H1 (cell line): ENCODE measurements around the gene GPC2. TPM values are rescaled to one million over a fixed set of nuclear protein-coding genes. Genes with fewer than 3 reads are reported as not detected.

Source experiments
- CTCF ChIA-PET: fragments of 300-600 bp; sonication (Branson Sonifier 250); formaldehyde crosslinking; loops from one replicate; lab custom pipeline; 2021; ENCODE audit not compliant: partially characterized antibody; lab: Charles Lee
- POLR2A ChIA-PET: fragments of 300-600 bp; sonication (Branson Sonifier 250); formaldehyde crosslinking; loops from one replicate; lab custom pipeline; 2021; ENCODE audit warnings: inconsistent platforms; ENCODE audit not compliant: partially characterized antibody; lab: Charles Lee
- DNase-seq, 2 experiments: peaks; one replicate each; pipeline versions ENCODE4 v3.0.0 to v3.0.0-alpha.2; 2010 to 2022; ENCODE audit warnings: low spot score in 2 of 2, low read depth in 1 of 2, mixed read lengths in 1 of 2
- FAIRE-seq: peaks from 2 replicates; lab custom pipeline; 2011; peaks lifted over from hg19 to GRCh38; lab: Jason Lieb, UNC
- H2AFZ ChIP-seq: 2 replicates; pipeline ENCODE4 v1.8.1; 2012; ENCODE audit warnings: low read length, inconsistent platforms
- H2AK5ac ChIP-seq: 2 replicates; pipeline ENCODE4 v1.6.1; 2013; ENCODE audit warnings: low read depth, low read length
- H2BK120ac ChIP-seq: replicated peaks from 2 replicates; pipeline ENCODE3; 2013; ENCODE audit warnings: low read depth, low read length, inconsistent platforms
- H2BK12ac ChIP-seq: 2 replicates; pipeline ENCODE4 v1.6.1; 2013; ENCODE audit warnings: low read depth, low read length
- H2BK15ac ChIP-seq: 2 replicates; pipeline ENCODE4 v1.6.1; 2013; ENCODE audit warnings: low read length
- H2BK20ac ChIP-seq: 2 replicates; pipeline ENCODE4 v1.6.1; 2013; ENCODE audit warnings: low read length
- H2BK5ac ChIP-seq: 2 replicates; pipeline ENCODE4 v1.6.1; 2013; ENCODE audit warnings: low read depth, low read length
- H3K14ac ChIP-seq: 2 replicates; pipeline ENCODE4 v1.6.1; 2013; ENCODE audit warnings: inconsistent platforms; ENCODE audit not compliant: insufficient read length
- H3K18ac ChIP-seq: 2 replicates; pipeline ENCODE4 v1.6.1; 2013; ENCODE audit warnings: low read length; ENCODE audit errors: extremely low read depth
- H3K23ac ChIP-seq: 2 replicates; pipeline ENCODE4 v1.6.1; 2013; ENCODE audit warnings: inconsistent platforms; ENCODE audit not compliant: insufficient read length
- H3K23me2 ChIP-seq: 2 replicates; pipeline ENCODE4 v1.6.1; 2013; ENCODE audit warnings: low read depth, low read length
- H3K27ac ChIP-seq: 2 replicates; pipeline ENCODE4 v1.6.1; 2011; ENCODE audit warnings: low read depth, low read length, inconsistent platforms
- H3K27me3 ChIP-seq, 4 experiments: replicated peaks in 1 of 4; 1 replicate in 1 of 4; 2 replicates in 3 of 4; pipeline versions ENCODE4 v1.6.1 to v1.8.1; 2011 to 2013; ENCODE audit warnings: low read length in 3 of 4, mild to moderate bottlenecking in 3 of 4, inconsistent platforms in 2 of 4, mixed read lengths in 2 of 4, moderate library complexity in 1 of 4; ENCODE audit not compliant: control insufficient read depth in 3 of 4, insufficient read depth in 3 of 4; ENCODE audit errors: extremely low read depth in 1 of 4
- H3K36me3 ChIP-seq, 4 experiments: 2 replicates each; pipeline versions ENCODE4 v1.6.1 to v1.8.1; 2011 to 2013; ENCODE audit warnings: mild to moderate bottlenecking in 4 of 4, low read length in 3 of 4, moderate library complexity in 2 of 4, control low read depth in 1 of 4, inconsistent platforms in 1 of 4; ENCODE audit not compliant: insufficient read depth in 4 of 4, control insufficient read depth in 2 of 4
- H3K4ac ChIP-seq: replicated peaks from 2 replicates; pipeline ENCODE3; 2013; ENCODE audit warnings: low read length, low read depth, mixed read lengths, inconsistent platforms; ENCODE audit not compliant: insufficient read length
- H3K4me1 ChIP-seq, 4 experiments: replicated peaks in 1 of 4; 1 replicate in 1 of 4; 2 replicates in 3 of 4; pipeline versions ENCODE4 v1.6.1 to v1.8.1; 2011 to 2013; ENCODE audit warnings: low read length in 3 of 4, inconsistent platforms in 2 of 4, mixed read lengths in 1 of 4; ENCODE audit not compliant: insufficient read depth in 4 of 4, control insufficient read depth in 3 of 4
- H3K4me2 ChIP-seq, 2 experiments: 2 replicates each; pipeline versions ENCODE4 v1.6.1 to v1.8.1; 2011 to 2013; ENCODE audit warnings: low read depth in 2 of 2, low read length in 2 of 2, control low read depth in 1 of 2, inconsistent platforms in 1 of 2, mild to moderate bottlenecking in 1 of 2; ENCODE audit not compliant: insufficient read depth in 1 of 2
- H3K4me3 ChIP-seq, 4 experiments: fragments of 200-600, 300-600 bp in 1 of 4; sonication (generic), shearing (Covaris generic), sonication (Bioruptor Twin) in 1 of 4; 2 replicates each; pipeline versions ENCODE4 v1.5.1 to v1.8.1; 2011 to 2016; ENCODE audit warnings: low read length in 4 of 4, low read depth in 3 of 4, control low read depth in 2 of 4, inconsistent platforms in 2 of 4, mild to moderate bottlenecking in 2 of 4, mixed read lengths in 1 of 4, moderate library complexity in 1 of 4; ENCODE audit not compliant: insufficient read depth in 2 of 4; ENCODE audit errors: extremely low read depth in 1 of 4
- H3K56ac ChIP-seq: replicated peaks from 2 replicates; pipeline ENCODE3; 2013; ENCODE audit warnings: low read depth, mild to moderate bottlenecking, mixed read lengths, low read length, inconsistent platforms; ENCODE audit not compliant: insufficient read length
- H3K79me1 ChIP-seq: 2 replicates; pipeline ENCODE4 v1.6.1; 2013; ENCODE audit warnings: low read depth, low read length, control low read depth
- H3K79me2 ChIP-seq, 2 experiments: 2 replicates each; pipeline versions ENCODE4 v1.6.1 to v1.8.1; 2012 to 2013; ENCODE audit warnings: low read length in 2 of 2, mild to moderate bottlenecking in 2 of 2, inconsistent platforms in 1 of 2; ENCODE audit not compliant: insufficient read depth in 2 of 2, control insufficient read depth in 1 of 2
- H3K9ac ChIP-seq, 4 experiments: replicated peaks in 1 of 4; 1 replicate in 1 of 4; 2 replicates in 3 of 4; pipeline versions ENCODE4 v1.6.1 to v1.8.1; 2011 to 2013; ENCODE audit warnings: low read depth in 3 of 4, low read length in 3 of 4, control low read depth in 2 of 4, mild to moderate bottlenecking in 2 of 4, moderate library complexity in 2 of 4, inconsistent platforms in 1 of 4; ENCODE audit errors: extremely low read depth in 1 of 4
- H3K9me3 ChIP-seq, 2 experiments: 2 replicates each; pipeline versions ENCODE4 v1.6.1 to v1.8.1; 2012 to 2013; ENCODE audit warnings: mild to moderate bottlenecking in 2 of 2, moderate library complexity in 2 of 2, control low read depth in 1 of 2, inconsistent platforms in 1 of 2, low read depth in 1 of 2, low read length in 1 of 2, mixed read lengths in 1 of 2; ENCODE audit not compliant: insufficient read depth in 2 of 2
- H4K20me1 ChIP-seq, 2 experiments: replicated peaks in 1 of 2; 2 replicates each; pipeline versions ENCODE3 to v1.8.1; 2011 to 2013; ENCODE audit warnings: inconsistent platforms in 2 of 2, low read length in 2 of 2, mild to moderate bottlenecking in 1 of 2; ENCODE audit not compliant: insufficient read depth in 2 of 2, control insufficient read depth in 1 of 2
- H4K5ac ChIP-seq: 2 replicates; pipeline ENCODE4 v1.6.1; 2013; ENCODE audit warnings: low read length, low read depth, mixed read lengths, inconsistent platforms; ENCODE audit not compliant: insufficient read length
- H4K8ac ChIP-seq: 2 replicates; pipeline ENCODE4 v1.8.0; 2013; ENCODE audit warnings: mild to moderate bottlenecking, moderate library complexity, low read length, inconsistent platforms; ENCODE audit not compliant: insufficient read depth; ENCODE audit errors: extremely low read depth
- H4K91ac ChIP-seq: replicated peaks from 2 replicates; pipeline ENCODE3; 2013; ENCODE audit warnings: low read length, mixed read lengths, inconsistent platforms; ENCODE audit not compliant: insufficient read length
- NANOG ChIP-seq: IDR thresholded peaks from 2 replicates; pipeline ENCODE4 v1.6.1; 2011; ENCODE audit warnings: low read length, low read depth, mild to moderate bottlenecking, inconsistent platforms; ENCODE audit not compliant: insufficient read depth, poor library complexity, severe bottlenecking
- POLR2A ChIP-seq, 2 experiments: IDR thresholded peaks; 1 replicate in 1 of 2; 2 replicates in 1 of 2; pipeline ENCODE4 v1.6.1; 2011; ENCODE audit warnings: low read depth in 2 of 2, low read length in 2 of 2, mild to moderate bottlenecking in 2 of 2; ENCODE audit errors: control extremely low read depth in 1 of 2
- WGBS, 2 experiments: shearing (Covaris generic) in 1 of 2; methylation state at CpG; one replicate each; pipeline versions ENCODE4 v1.1.6 to v1.1.7; 2013 to 2015; ENCODE audit warnings: low lambda C conversion rate in 2 of 2, mixed read lengths in 2 of 2, inconsistent platforms in 1 of 2, low coverage in 1 of 2, missing lambda C conversion rate in 1 of 2; ENCODE audit not compliant: insufficient replicate concordance in 2 of 2, insufficient coverage in 1 of 2, insufficient read length in 1 of 2; ENCODE audit errors: extremely low coverage in 1 of 2, missing lambda C conversion rate in 1 of 2; 5-methylcytosine and 5-hydroxymethylcytosine counted together
- polyA plus RNA-seq, 7 experiments: library from polyadenylated mRNA; depleted of rRNA in 3 of 7; stranded (reverse) in 5 of 7; unstranded in 2 of 7; fragments of >200 nt in 5 of 7; fragments of 200-250 nt in 2 of 7; gene quantifications; 1 replicate in 5 of 7; 2 replicates in 1 of 7; 4 replicates in 1 of 7; pipeline versions ENCODE4 v1.2.1 to v1.2.3, GENCODE V29; 2011 to 2013; ENCODE audit warnings: missing spikeins in 2 of 7, mixed read lengths in 2 of 7
- total RNA-seq: library from RNA; stranded (reverse); fragmentation: NEBNext Ultra II Directional; extraction: Animal tissue kit (Norgen Biotek cat#: 25700); gene quantifications from 2 replicates; pipeline ENCODE4 v1.2.1, GENCODE V29; 2021

Gene GPC2
- total and polyA plus RNA-seq, 2 of the 8 experiments (the other 6 are each of a cell fraction or from before 2014, with no cell fraction given): 25.3 to 44.8 TPM

- Histone ChIP-seq H3K4me3 (no peak overlapping the region), H3K79me2 (no peaks in the 10 kb centered on the region), H3K9me3 (no peaks in the 10 kb centered on the region), H3K27ac (no peak overlapping the region), H3K4me2 (no peak overlapping the region), H4K91ac (no peak overlapping the region), H4K5ac (no peak overlapping the region), H3K4ac (no peak overlapping the region), H3K23ac (no peak overlapping the region), H3K4me1 (peaks cover 0 to 4% (median 1%) of the 10 kb centered on the region in 4 experiments; a peak in 1 of 7 replicates), H4K20me1 (no peaks in the 10 kb centered on the region), H3K56ac (no peak overlapping the region), H3K23me2 (no peaks in the 10 kb centered on the region), H3K27me3 (peaks cover 0 to 14% (median 6%) of the 10 kb centered on the region in 4 experiments; a peak in 6 of 7 replicates), H2AFZ (no peak overlapping the region), H2BK5ac (no peak overlapping the region), H3K18ac (no peak overlapping the region), H2BK20ac (no peak overlapping the region), H2BK120ac (no peak overlapping the region), H3K79me1 (no peaks in the 10 kb centered on the region), H4K8ac (no peak overlapping the region), H2BK12ac (no peak overlapping the region), H2AK5ac (no peak overlapping the region), H2BK15ac (no peak overlapping the region), H3K36me3 (no peaks in the 10 kb centered on the region), H3K14ac (no peak overlapping the region), H3K9ac (no peak overlapping the region)
- FAIRE-seq: no peak
- CTCF ChIA-PET: interaction anchor here (1.6 to 6.7 kb wide), 3 partner anchors 10 to 81 kb away, joined by 4 to 104 read pairs (median 4); no protein-coding TSS in a partner anchor
- POLR2A ChIA-PET: interaction anchor here (0.6 to 2.4 kb wide), 5 partner anchors 8 to 147 kb away, joined by 3 to 7 read pairs (median 3); no protein-coding TSS in a partner anchor
- WGBS, 2 experiments: 86% methylated on average over 5 of the region's 5 CpGs; no CpG with 5 or more reads in 1 of the 2 experiments
- no peak for TF ChIP-seq NANOG
- peak in 1 of 2 experiments; percentile 29; a peak in 1 of 3 replicates for TF ChIP-seq POLR2A (IDR thresholded peaks at IDR 0.05; ENCODE audit: control extremely low read depth in 1 of 2, low read depth in 2 of 2, low read length in 2 of 2)
- TF ChIP-seq, all 59 proteins: peak for 1
- no peak for DNase-seq
These were observed 35.6 kb upstream of the GPC2 start for GRCh38 chr7:100212631-100213286.
